Liver (tissue), 9 donors: Measurements from ENCODE around the gene WDR27. TPM values are rescaled to one million over a fixed set of nuclear protein-coding genes. Genes with fewer than 3 reads are reported as not detected.
A peak's percentile ranks its signal among the peaks of the same experiment; 100 is the strongest.

ENCODE experiments used
- DNase-seq: peaks from one replicate; pipeline ENCODE4 v3.0.0-alpha.2; 2017; ENCODE audit warnings: low spot score
- H3K27ac ChIP-seq, 2 donors: one replicate each; pipeline ENCODE4 v1.7.0; 2013; ENCODE audit warnings: inconsistent platforms in 2 of 2, low read length in 2 of 2, control low read depth in 1 of 2, low read depth in 1 of 2, mild to moderate bottlenecking in 1 of 2
- H3K27me3 ChIP-seq, 4 donors: one replicate each; pipeline versions ENCODE4 v1.6.1 to v1.7.0; 2013; ENCODE audit warnings: low read length in 3 of 4, inconsistent platforms in 1 of 4, mild to moderate bottlenecking in 1 of 4, moderate library complexity in 1 of 4; ENCODE audit not compliant: control insufficient read depth in 4 of 4, insufficient read depth in 4 of 4
- H3K36me3 ChIP-seq, 4 donors: one replicate each; pipeline versions ENCODE4 v1.6.1 to v1.7.0; 2013; ENCODE audit warnings: low read length in 3 of 4, mild to moderate bottlenecking in 3 of 4, low read depth in 1 of 4, moderate library complexity in 1 of 4; ENCODE audit not compliant: control insufficient read depth in 4 of 4, insufficient read depth in 3 of 4
- H3K4me1 ChIP-seq, 4 donors: one replicate each; pipeline versions ENCODE4 v1.6.1 to v1.7.0; 2013; ENCODE audit warnings: low read length in 3 of 4, mild to moderate bottlenecking in 3 of 4, moderate library complexity in 1 of 4; ENCODE audit not compliant: control insufficient read depth in 4 of 4, insufficient read depth in 4 of 4
- H3K4me3 ChIP-seq, 3 donors: one replicate each; pipeline versions ENCODE4 v1.6.1 to v1.7.0; 2013; ENCODE audit warnings: low read length in 3 of 3, control low read depth in 1 of 3, low read depth in 1 of 3, mild to moderate bottlenecking in 1 of 3
- H3K9ac ChIP-seq, 2 donors: one replicate each; pipeline ENCODE4 v1.7.0; 2013; ENCODE audit warnings: low read length in 2 of 2, mild to moderate bottlenecking in 2 of 2, moderate library complexity in 2 of 2, control low read depth in 1 of 2, low read depth in 1 of 2
- H3K9me3 ChIP-seq, 4 donors: one replicate each; pipeline versions ENCODE4 v1.6.1 to v1.7.0; 2013; ENCODE audit warnings: low read length in 3 of 4; ENCODE audit not compliant: control insufficient read depth in 4 of 4
- EGR1 ChIP-seq, 2 donors: IDR thresholded peaks; 2 replicates each; pipeline ENCODE4 v1.6.1; 2016 to 2018; ENCODE audit warnings: antibody characterized with exemption in 2 of 2, low read depth in 2 of 2
- FOXA1 ChIP-seq: IDR thresholded peaks from 2 replicates; pipeline ENCODE4 v1.6.1; 2016; ENCODE audit warnings: antibody characterized with exemption
- FOXA2 ChIP-seq: IDR thresholded peaks from 2 replicates; pipeline ENCODE4 v1.6.1; 2016; ENCODE audit warnings: antibody characterized with exemption
- GABPA ChIP-seq, 2 donors: IDR thresholded peaks in 1 of 2; conservative IDR thresholded peaks in 1 of 2; 2 replicates each; pipeline ENCODE4 v1.6.1; 2016; ENCODE audit warnings: antibody characterized with exemption in 2 of 2, mild to moderate bottlenecking in 1 of 2, moderate library complexity in 1 of 2
- HNF4A ChIP-seq, 2 donors: conservative IDR thresholded peaks; 2 replicates each; pipeline ENCODE4 v1.6.1; 2016; ENCODE audit warnings: antibody characterized with exemption in 2 of 2, mild to moderate bottlenecking in 2 of 2
- HNF4G ChIP-seq: IDR thresholded peaks from 2 replicates; pipeline ENCODE4 v1.6.1; 2016; ENCODE audit warnings: antibody characterized with exemption
- JUND ChIP-seq, 2 donors: IDR thresholded peaks; 2 replicates each; pipeline ENCODE4 v1.6.1; 2016; ENCODE audit warnings: antibody characterized with exemption in 2 of 2
- NR2F2 ChIP-seq: IDR thresholded peaks from 2 replicates; pipeline ENCODE4 v1.6.1; 2016; ENCODE audit warnings: antibody characterized with exemption
- RAD21 ChIP-seq, 2 donors: IDR thresholded peaks; 2 replicates each; pipeline ENCODE4 v1.6.1; 2016; ENCODE audit warnings: antibody characterized with exemption in 2 of 2, mild to moderate bottlenecking in 2 of 2
- RXRA ChIP-seq, 2 donors: IDR thresholded peaks; 2 replicates each; pipeline ENCODE4 v1.6.1; 2017 to 2018; ENCODE audit warnings: antibody characterized with exemption in 2 of 2, mild to moderate bottlenecking in 1 of 2
- SP1 ChIP-seq: IDR thresholded peaks from 2 replicates; pipeline ENCODE4 v1.6.1; 2018; ENCODE audit warnings: antibody characterized with exemption, mild to moderate bottlenecking
- TAF1 ChIP-seq: conservative IDR thresholded peaks from 2 replicates; pipeline ENCODE4 v1.6.1; 2016; ENCODE audit warnings: antibody characterized with exemption, mild to moderate bottlenecking
- YY1 ChIP-seq: IDR thresholded peaks from 2 replicates; pipeline ENCODE4 v1.6.1; 2016; ENCODE audit warnings: antibody characterized with exemption, mild to moderate bottlenecking
- WGBS: extraction: QIAGEN DNeasy Blood & Tissue Kit; methylation state at CpG from one replicate; pipeline ENCODE4 v1.1.7; 2013; 5-methylcytosine and 5-hydroxymethylcytosine counted together
- polyA plus RNA-seq, 2 donors: library from polyadenylated mRNA; stranded (reverse) in 1 of 2; unstranded in 1 of 2; fragments of 200-250 nt in 1 of 2; fragments of >200 nt in 1 of 2; fragmentation: Nextera tagmentation in 1 of 2; extraction: Ambion mirVana in 1 of 2; gene quantifications; one replicate each; pipeline versions ENCODE4 v1.2.1 to v1.2.3, GENCODE V29; 2013 to 2015
- total RNA-seq, 2 donors: library from RNA; depleted of rRNA; stranded (reverse); fragments of >200 nt; gene quantifications; one replicate each; pipeline ENCODE4 v1.2.3, GENCODE V29; 2014
- TF ChIP-seq, protein P1 (sequence below): IDR thresholded peaks from 2 replicates; pipeline ENCODE4 v1.6.1; 2016; ENCODE audit warnings: antibody characterized with exemption, mild to moderate bottlenecking
- TF ChIP-seq, protein P2 (sequence below): fragments of 150-350 bp; IDR thresholded peaks from 2 replicates; pipeline ENCODE4 v1.5.1; 2017; ENCODE audit warnings: improper control_type of control experiment, low read depth, low read length; ENCODE audit not compliant: missing input control
- TF ChIP-seq, protein P3 (sequence below): IDR thresholded peaks from 2 replicates; pipeline ENCODE4 v1.6.1; 2016; ENCODE audit warnings: antibody characterized with exemption
- TF ChIP-seq, protein P4 (sequence below): IDR thresholded peaks from 2 replicates; pipeline ENCODE4 v1.6.1; 2016; ENCODE audit warnings: antibody characterized with exemption
- TF ChIP-seq, protein P5 (sequence below): IDR thresholded peaks from 2 replicates; pipeline ENCODE4 v1.6.1; 2016; ENCODE audit warnings: antibody characterized with exemption
- donor health status: healthy.
- donor health status: healthy.
- donor health status: healthy.
- donor health status: healthy.
- donor health status: healthy.

Gene WDR27
- total and polyA plus RNA-seq, 4 donors = 3.7 to 20.1 (median 7.7) TPM

DNA sequence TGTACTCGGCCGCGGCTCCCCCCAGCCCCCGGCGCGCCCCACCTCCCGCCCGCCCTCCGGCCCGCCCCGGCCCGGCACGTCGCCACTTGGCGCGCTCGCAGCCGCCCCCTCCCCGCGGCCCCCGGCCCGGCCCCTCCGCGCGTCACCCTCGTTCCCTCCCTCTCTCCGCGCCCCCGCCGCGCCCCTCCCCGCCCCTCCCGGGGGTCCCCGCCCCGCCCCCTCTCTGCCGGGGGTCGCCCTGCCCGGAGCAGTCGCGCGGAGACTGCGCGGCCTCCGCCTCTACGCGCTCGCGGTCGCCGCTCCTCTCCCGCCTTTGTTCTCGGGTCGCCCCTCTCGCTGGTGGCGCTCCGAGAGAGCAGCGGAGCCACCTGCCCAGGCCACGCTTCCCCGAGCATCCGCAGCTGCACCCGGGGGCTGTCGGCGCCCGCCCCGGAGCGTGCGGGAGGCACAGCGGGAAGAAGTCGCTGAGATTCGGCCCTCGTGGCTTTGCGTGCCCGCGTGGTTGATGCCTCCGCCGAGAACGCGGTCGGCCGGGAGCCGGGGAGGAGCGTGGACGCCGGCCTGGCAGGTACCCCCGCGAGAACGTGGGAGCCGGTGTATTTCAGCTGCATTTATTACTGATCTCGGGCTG lies 22.8 kb upstream of the WDR27 start, which contains the start of gene PHF10:
TSS of gene PHF10 (minus strand) at position 7 of the 631 bp plus-strand sequence. CDS start 569 bp downstream, outside the sequence.
- no peaks in the 10 kb centered on the region for H3K9me3 ChIP-seq
- no peaks in the 10 kb centered on the region for H3K27me3 ChIP-seq
- H3K27ac ChIP-seq = peak within 1 kb of the TSS; percentile 95 to 98
- H3K4me3 ChIP-seq = peak within 1 kb of the TSS; percentile 91 to 98 (median 95)
- TF ChIP-seq GABPA (IDR thresholded peaks at IDR 0.05 in 1 of 2, conservative IDR thresholded peaks at IDR 0.05 in 1 of 2) = no peak
- no peak for TF ChIP-seq HNF4G
- no peak for TF ChIP-seq RAD21 (IDR thresholded peaks at IDR 0.05)
- no peak for TF ChIP-seq YY1
- no peak for TF ChIP-seq TAF1
- TF ChIP-seq FOXA2 = no peak
- TF ChIP-seq SP1 = no peak
- TF ChIP-seq, protein P1, sequence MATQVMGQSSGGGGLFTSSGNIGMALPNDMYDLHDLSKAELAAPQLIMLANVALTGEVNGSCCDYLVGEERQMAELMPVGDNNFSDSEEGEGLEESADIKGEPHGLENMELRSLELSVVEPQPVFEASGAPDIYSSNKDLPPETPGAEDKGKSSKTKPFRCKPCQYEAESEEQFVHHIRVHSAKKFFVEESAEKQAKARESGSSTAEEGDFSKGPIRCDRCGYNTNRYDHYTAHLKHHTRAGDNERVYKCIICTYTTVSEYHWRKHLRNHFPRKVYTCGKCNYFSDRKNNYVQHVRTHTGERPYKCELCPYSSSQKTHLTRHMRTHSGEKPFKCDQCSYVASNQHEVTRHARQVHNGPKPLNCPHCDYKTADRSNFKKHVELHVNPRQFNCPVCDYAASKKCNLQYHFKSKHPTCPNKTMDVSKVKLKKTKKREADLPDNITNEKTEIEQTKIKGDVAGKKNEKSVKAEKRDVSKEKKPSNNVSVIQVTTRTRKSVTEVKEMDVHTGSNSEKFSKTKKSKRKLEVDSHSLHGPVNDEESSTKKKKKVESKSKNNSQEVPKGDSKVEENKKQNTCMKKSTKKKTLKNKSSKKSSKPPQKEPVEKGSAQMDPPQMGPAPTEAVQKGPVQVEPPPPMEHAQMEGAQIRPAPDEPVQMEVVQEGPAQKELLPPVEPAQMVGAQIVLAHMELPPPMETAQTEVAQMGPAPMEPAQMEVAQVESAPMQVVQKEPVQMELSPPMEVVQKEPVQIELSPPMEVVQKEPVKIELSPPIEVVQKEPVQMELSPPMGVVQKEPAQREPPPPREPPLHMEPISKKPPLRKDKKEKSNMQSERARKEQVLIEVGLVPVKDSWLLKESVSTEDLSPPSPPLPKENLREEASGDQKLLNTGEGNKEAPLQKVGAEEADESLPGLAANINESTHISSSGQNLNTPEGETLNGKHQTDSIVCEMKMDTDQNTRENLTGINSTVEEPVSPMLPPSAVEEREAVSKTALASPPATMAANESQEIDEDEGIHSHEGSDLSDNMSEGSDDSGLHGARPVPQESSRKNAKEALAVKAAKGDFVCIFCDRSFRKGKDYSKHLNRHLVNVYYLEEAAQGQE = no peak
- TF ChIP-seq RXRA (IDR thresholded peaks at IDR 0.05) = no peak
- TF ChIP-seq, protein P2, sequence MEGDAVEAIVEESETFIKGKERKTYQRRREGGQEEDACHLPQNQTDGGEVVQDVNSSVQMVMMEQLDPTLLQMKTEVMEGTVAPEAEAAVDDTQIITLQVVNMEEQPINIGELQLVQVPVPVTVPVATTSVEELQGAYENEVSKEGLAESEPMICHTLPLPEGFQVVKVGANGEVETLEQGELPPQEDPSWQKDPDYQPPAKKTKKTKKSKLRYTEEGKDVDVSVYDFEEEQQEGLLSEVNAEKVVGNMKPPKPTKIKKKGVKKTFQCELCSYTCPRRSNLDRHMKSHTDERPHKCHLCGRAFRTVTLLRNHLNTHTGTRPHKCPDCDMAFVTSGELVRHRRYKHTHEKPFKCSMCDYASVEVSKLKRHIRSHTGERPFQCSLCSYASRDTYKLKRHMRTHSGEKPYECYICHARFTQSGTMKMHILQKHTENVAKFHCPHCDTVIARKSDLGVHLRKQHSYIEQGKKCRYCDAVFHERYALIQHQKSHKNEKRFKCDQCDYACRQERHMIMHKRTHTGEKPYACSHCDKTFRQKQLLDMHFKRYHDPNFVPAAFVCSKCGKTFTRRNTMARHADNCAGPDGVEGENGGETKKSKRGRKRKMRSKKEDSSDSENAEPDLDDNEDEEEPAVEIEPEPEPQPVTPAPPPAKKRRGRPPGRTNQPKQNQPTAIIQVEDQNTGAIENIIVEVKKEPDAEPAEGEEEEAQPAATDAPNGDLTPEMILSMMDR = no peak
- TF ChIP-seq FOXA1 = no peak
- no peak for TF ChIP-seq EGR1 (IDR thresholded peaks at IDR 0.05; ENCODE audit: low read depth in 2 of 2)
- TF ChIP-seq, protein P3, sequence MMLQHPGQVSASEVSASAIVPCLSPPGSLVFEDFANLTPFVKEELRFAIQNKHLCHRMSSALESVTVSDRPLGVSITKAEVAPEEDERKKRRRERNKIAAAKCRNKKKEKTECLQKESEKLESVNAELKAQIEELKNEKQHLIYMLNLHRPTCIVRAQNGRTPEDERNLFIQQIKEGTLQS = no peak
- TF ChIP-seq JUND (IDR thresholded peaks at IDR 0.05) = no peak
- TF ChIP-seq, protein P4, sequence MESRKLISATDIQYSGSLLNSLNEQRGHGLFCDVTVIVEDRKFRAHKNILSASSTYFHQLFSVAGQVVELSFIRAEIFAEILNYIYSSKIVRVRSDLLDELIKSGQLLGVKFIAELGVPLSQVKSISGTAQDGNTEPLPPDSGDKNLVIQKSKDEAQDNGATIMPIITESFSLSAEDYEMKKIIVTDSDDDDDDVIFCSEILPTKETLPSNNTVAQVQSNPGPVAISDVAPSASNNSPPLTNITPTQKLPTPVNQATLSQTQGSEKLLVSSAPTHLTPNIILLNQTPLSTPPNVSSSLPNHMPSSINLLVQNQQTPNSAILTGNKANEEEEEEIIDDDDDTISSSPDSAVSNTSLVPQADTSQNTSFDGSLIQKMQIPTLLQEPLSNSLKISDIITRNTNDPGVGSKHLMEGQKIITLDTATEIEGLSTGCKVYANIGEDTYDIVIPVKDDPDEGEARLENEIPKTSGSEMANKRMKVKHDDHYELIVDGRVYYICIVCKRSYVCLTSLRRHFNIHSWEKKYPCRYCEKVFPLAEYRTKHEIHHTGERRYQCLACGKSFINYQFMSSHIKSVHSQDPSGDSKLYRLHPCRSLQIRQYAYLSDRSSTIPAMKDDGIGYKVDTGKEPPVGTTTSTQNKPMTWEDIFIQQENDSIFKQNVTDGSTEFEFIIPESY = no peak
- no peak for TF ChIP-seq NR2F2
- TF ChIP-seq, protein P5, sequence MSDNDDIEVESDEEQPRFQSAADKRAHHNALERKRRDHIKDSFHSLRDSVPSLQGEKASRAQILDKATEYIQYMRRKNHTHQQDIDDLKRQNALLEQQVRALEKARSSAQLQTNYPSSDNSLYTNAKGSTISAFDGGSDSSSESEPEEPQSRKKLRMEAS = no peak
- no peak for TF ChIP-seq HNF4A (conservative IDR thresholded peaks at IDR 0.05)
- no peaks in the 10 kb centered on the region for H3K36me3 ChIP-seq
- WGBS = under 1% methylated on average over 86 of the region's 89 CpGs
- peak within 1 kb of the TSS; percentile 81 to 97 for H3K9ac ChIP-seq
- H3K4me1 ChIP-seq = peaks cover 2 to 22% (median 15%) of the 10 kb centered on the region in 4 donors
- peak; percentile 72 for DNase-seq
